ENCODE data around the gene RALGDS. TPM values are rescaled to one million over a fixed set of nuclear protein-coding genes. Genes with fewer than 3 reads are reported as not detected.
"Not testable (repeated sequence)": the region's sequence is repeated elsewhere in the genome, so short reads cannot be mapped to it uniquely, and the experiment has no call there.

The RALGDS gene
- total RNA-seq, 1 experiment from 2014 or later = 22.4 TPM

DNA sequence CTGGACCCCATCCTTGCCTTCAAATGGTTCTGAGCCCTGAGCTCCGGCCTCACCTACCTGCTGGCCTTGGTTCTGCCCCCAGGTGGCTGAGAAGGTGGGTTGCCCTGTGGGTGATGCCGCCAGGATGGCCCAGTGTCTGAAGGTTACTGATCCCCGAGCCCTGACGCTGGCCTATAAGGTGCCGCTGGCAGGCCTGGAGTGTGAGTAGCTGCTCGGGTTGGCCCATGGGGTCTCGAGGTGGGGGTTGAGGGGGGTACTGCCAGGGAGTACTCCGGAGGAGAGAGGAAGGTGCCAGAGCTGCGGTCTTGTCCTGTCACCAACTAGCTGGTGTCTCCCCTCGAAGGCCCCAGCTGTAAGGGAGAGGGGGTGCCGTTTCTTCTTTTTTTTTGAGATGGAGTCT, 54.0 kb downstream of the RALGDS start:
- DNase-seq (ENCODE audit: low read depth, low spot score) = no peak
- in situ Hi-C loops (cut with HindIII; ENCODE audit: low pct_unique_long_range_greater_than_20kb, low sequenced_read_pairs) = no loop called here

GRCh38 chr9:133066181-133066983, 54.7 kb downstream of the RALGDS start:
- no peak for DNase-seq (ENCODE audit: low read depth, low spot score)
- in situ Hi-C loops (cut with HindIII; ENCODE audit: low pct_unique_long_range_greater_than_20kb, low sequenced_read_pairs) = no loop called here

DNA sequence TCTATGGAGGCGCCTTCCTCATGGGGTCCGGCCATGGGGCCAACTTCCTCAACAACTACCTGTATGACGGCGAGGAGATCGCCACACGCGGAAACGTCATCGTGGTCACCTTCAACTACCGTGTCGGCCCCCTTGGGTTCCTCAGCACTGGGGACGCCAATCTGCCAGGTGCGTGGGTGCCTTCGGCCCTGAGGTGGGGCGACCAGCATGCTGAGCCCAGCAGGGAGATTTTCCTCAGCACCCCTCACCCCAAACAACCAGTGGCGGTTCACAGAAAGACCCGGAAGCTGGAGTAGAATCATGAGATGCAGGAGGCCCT, 56.0 kb downstream of the RALGDS start:
- no peak for DNase-seq (ENCODE audit: low read depth, low spot score)
- in situ Hi-C loops (cut with HindIII; ENCODE audit: low pct_unique_long_range_greater_than_20kb, low sequenced_read_pairs) = no loop called here

- no peak for DNase-seq (ENCODE audit: low read depth, low spot score)
- in situ Hi-C loops (cut with HindIII; ENCODE audit: low pct_unique_long_range_greater_than_20kb, low sequenced_read_pairs) = no loop called here
These were observed 56.6 kb downstream of the RALGDS start for GRCh38 chr9:133064241-133065069.

- DNase-seq (ENCODE audit: low read depth, low spot score) = no peak
- in situ Hi-C loops (cut with HindIII; ENCODE audit: low pct_unique_long_range_greater_than_20kb, low sequenced_read_pairs) = no loop called here
These were observed 57.4 kb downstream of the RALGDS start for GRCh38 chr9:133063500-133064231.

DNA sequence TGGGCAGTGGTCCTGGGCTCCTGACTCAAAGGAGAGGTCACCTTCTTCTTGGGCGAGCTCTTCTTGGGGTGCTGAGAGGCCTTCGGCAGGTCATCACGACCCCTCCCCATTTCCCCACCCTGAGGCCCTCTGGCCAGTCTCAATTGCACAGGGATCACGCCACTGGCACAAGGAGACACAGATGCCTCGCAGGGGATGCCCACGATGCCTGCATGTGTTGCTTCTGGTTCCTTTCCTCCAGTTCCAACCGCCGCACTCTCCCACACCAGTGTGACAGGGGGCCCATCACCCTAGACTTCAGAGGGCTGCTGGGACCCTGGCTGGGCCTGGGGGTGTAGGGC, 57.9 kb downstream of the RALGDS start:
- in situ Hi-C loops (cut with HindIII; ENCODE audit: low pct_unique_long_range_greater_than_20kb, low sequenced_read_pairs) = no loop called here
- DNase-seq (ENCODE audit: low read depth, low spot score) = no peak

DNA sequence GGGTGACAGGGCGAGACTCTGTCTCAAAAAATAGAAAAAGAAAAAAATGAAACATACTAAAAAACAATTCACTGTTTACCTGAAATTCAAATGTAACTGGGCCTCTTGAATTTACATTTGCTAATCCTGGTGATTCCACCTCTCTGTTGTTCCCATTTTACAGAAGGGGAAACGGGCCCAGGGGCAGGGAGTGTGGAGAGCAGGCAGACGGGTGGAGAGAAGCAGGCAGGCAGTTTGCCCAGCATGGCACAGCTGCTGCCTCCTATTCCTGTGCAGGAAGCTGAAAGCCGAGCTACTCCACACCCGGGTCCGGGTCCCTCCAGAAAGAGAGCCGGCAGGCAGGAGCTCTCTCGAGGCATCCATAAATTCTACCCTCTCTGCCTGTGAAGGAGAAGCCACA, 58.5 kb downstream of the RALGDS start:
- in situ Hi-C loops (cut with HindIII; ENCODE audit: low pct_unique_long_range_greater_than_20kb, low sequenced_read_pairs); DNase-seq (ENCODE audit: low read depth, low spot score): not testable (repeated sequence)

GRCh38 chr9:133061764-133062145, 59.3 kb downstream of the RALGDS start, which contains the start of gene CEL:
Gene CEL (plus strand): TSS chr9:133061981. CDS start chr9:133062003, 22 bp downstream.
- in situ Hi-C loops (cut with HindIII; ENCODE audit: low pct_unique_long_range_greater_than_20kb, low sequenced_read_pairs); DNase-seq (ENCODE audit: low read depth, low spot score): not testable (repeated sequence)

DNA sequence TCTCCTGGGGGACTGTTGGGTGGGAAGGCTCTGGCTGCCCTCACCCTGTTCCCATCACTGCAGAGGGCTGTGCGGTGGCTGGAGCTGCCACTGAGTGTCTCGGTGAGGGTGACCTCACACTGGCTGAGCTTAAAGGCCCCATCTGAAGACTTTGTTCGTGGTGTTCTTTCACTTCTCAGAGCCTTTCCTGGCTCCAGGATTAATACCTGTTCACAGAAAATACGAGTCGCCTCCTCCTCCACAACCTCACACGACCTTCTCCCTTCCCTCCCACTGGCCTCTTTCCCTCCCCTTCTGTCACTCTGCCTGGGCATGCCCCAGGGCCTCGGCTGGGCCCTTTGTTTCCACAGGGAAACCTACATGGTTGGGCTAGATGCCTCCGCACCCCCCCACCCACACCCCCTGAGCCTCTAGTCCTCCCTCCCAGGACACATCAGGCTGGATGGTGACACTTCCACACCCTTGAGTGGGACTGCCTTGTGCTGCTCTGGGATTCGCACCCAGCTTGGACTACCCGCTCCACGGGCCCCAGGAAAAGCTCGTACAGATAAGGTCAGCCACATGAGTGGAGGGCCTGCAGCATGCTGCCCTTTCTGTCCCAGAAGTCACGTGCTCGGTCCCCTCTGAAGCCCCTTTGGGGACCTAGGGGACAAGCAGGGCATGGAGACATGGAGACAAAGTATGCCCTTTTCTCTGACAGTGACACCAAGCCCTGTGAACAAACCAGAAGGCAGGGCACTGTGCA, 59.8 kb downstream of the RALGDS start:
- DNase-seq (ENCODE audit: low read depth, low spot score); in situ Hi-C loops (cut with HindIII; ENCODE audit: low pct_unique_long_range_greater_than_20kb, low sequenced_read_pairs): not testable (repeated sequence)

- no peak for DNase-seq (ENCODE audit: low read depth, low spot score)
- in situ Hi-C loops (cut with HindIII; ENCODE audit: low pct_unique_long_range_greater_than_20kb, low sequenced_read_pairs) = no loop called here
These were observed 60.6 kb downstream of the RALGDS start for GRCh38 chr9:133060417-133060841.

- in situ Hi-C loops (cut with HindIII; ENCODE audit: low pct_unique_long_range_greater_than_20kb, low sequenced_read_pairs) = no loop called here
- no peak for DNase-seq (ENCODE audit: low read depth, low spot score)
These were observed 61.4 kb downstream of the RALGDS start for GRCh38 chr9:133059623-133060022.

- DNase-seq (ENCODE audit: low read depth, low spot score) = no peak
These were observed 62.3 kb downstream of the RALGDS start for GRCh38 chr9:133058550-133059320.

GRCh38 chr9:133058071-133058470, 63.0 kb downstream of the RALGDS start:
- in situ Hi-C loops (cut with HindIII; ENCODE audit: low pct_unique_long_range_greater_than_20kb, low sequenced_read_pairs) = no loop called here
- no peak for DNase-seq (ENCODE audit: low read depth, low spot score)

More at GRCh38 chr9:133058550-133059320, 62.3 kb downstream of the RALGDS start:
- in situ Hi-C loops (cut with HindIII; ENCODE audit: low pct_unique_long_range_greater_than_20kb, low sequenced_read_pairs) = no loop called here

- in situ Hi-C loops (cut with HindIII; ENCODE audit: low pct_unique_long_range_greater_than_20kb, low sequenced_read_pairs) = no loop called here
- DNase-seq (ENCODE audit: low read depth, low spot score) = no peak
These were observed 63.5 kb downstream of the RALGDS start for GRCh38 chr9:133057553-133057952.

DNA sequence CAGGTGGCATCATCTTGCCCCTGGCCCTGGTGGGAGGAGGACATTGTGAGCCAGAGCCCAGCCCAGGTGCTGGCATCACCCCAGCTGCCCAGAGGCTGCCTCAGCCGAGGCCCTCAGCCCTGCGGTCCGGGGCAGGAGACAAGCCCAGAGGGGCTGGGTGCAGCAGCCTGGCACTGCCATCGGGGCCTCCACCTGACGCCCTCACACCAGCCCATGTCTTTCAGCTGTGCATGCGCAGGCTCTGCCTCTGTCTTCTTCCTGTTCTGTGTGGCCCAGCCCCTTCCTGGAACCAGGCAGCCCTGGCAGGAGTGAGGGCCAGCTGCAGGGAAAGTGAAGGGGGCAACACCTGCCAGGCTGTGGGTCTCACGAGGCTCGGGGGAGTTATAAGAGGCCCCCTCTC, 64.0 kb downstream of the RALGDS start:
- DNase-seq (ENCODE audit: low read depth, low spot score) = no peak
- in situ Hi-C loops (cut with HindIII; ENCODE audit: low pct_unique_long_range_greater_than_20kb, low sequenced_read_pairs) = no loop called here

DNA sequence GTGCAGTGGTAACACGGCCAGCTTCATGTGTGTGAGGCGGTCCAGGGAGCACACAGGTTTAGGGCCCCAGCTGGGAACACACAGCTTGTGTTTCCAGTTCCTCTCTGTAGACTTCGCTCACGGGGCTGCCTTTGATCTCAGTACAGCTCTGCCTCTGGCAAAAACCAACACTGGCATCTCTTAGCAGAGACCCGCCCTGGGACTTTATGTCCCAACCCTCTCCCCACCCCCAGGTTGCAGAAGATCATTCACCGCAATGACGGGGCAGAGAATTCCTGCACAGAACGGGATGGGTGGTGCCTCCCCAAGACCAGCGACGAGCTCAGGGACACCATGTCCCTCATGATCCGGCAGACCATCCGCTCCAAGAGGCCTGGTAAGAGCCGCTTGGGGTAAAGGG, 64.5 kb downstream of the RALGDS start:
- in situ Hi-C loops (cut with HindIII; ENCODE audit: low pct_unique_long_range_greater_than_20kb, low sequenced_read_pairs) = no loop called here
- no peak for DNase-seq (ENCODE audit: low read depth, low spot score)

Data from SK-MEL-5 (cell line).